PC-3 (cell line): ENCODE results near the gene RAP1GAP2. TPM values are rescaled to one million over a fixed set of nuclear protein-coding genes. Genes with fewer than 3 reads are reported as not detected.

Source experiments
- ATAC-seq: fragments of 200-7000 bp; cut with Tn5 transposase; 2 replicates; pipeline ENCODE4 v1.9.1; 2020; ENCODE audit warnings: mild to moderate bottlenecking, moderate library complexity
- BruUV-seq: library from RNA; stranded (reverse); fragments of 400-500 nt; replicated peaks from 2 replicates; lab custom pipeline; 2021; lab: Mats Ljungman, UMichigan
- CTCF ChIA-PET: fragments of 300-600 bp; sonication (Branson Sonifier 250); formaldehyde crosslinking; loops from one replicate; lab custom pipeline; 2022; ENCODE audit warnings: antibody characterized with exemption; lab: Charles Lee
- POLR2A ChIA-PET: fragments of 300-600 bp; sonication (Branson Sonifier 250); formaldehyde crosslinking; loops from one replicate; lab custom pipeline; 2022; ENCODE audit warnings: antibody characterized with exemption; ENCODE audit not compliant: unreplicated experiment; lab: Charles Lee
- DNase-seq: peaks from one replicate; pipeline ENCODE4 v3.0.0-alpha.2; 2015
- H2AFZ ChIP-seq: fragments of 300-600 bp; sonication (generic); 2 replicates; pipeline ENCODE4 v1.6.0; 2016; ENCODE audit warnings: antibody characterized with exemption, low read length
- H3F3A ChIP-seq: fragments of 300-600 bp; sonication (generic); one replicate; pipeline ENCODE4 v1.6.0; 2017; ENCODE audit warnings: antibody characterized with exemption, low read length, control low read depth, mild to moderate bottlenecking; ENCODE audit not compliant: unreplicated experiment
- H3K27ac ChIP-seq: fragments of 300-600 bp; sonication (generic); 2 replicates; pipeline ENCODE4 v1.5.1; 2016; ENCODE audit warnings: mild to moderate bottlenecking, low read length
- H3K27me3 ChIP-seq: fragments of 300-600 bp; sonication (generic); 2 replicates; pipeline ENCODE4 v1.6.1; 2016; ENCODE audit warnings: low read length, mixed read lengths
- H3K36me3 ChIP-seq: fragments of 300-600 bp; sonication (generic); 2 replicates; pipeline ENCODE4 v1.6.1; 2016; ENCODE audit warnings: low read depth, mixed run types, low read length, mixed read lengths
- H3K4me1 ChIP-seq: fragments of 300-600 bp; sonication (generic); 2 replicates; pipeline ENCODE4 v1.5.1; 2016; ENCODE audit warnings: low read length; ENCODE audit not compliant: insufficient read depth
- H3K4me2 ChIP-seq: fragments of 300-600 bp; sonication (generic); 2 replicates; pipeline ENCODE4 v1.6.0; 2016; ENCODE audit warnings: low read length
- H3K4me3 ChIP-seq: fragments of 300-600 bp; sonication (generic); 2 replicates; pipeline ENCODE4 v1.5.1; 2016; ENCODE audit warnings: mild to moderate bottlenecking, low read length, mixed read lengths
- H3K79me2 ChIP-seq: fragments of 300-600 bp; sonication (generic); 2 replicates; pipeline ENCODE4 v1.6.1; 2017; ENCODE audit warnings: low read length, mixed read lengths
- H3K9ac ChIP-seq: fragments of 300-600 bp; sonication (generic); 2 replicates; pipeline ENCODE4 v1.6.0; 2016; ENCODE audit warnings: mild to moderate bottlenecking, low read length
- H3K9me2 ChIP-seq: fragments of 300-600 bp; sonication (generic); replicated peaks from 2 replicates; pipeline ENCODE4 v1.6.1; 2016; ENCODE audit warnings: mixed run types, low read length, mixed read lengths
- H3K9me3 ChIP-seq: fragments of 300-600 bp; sonication (generic); 2 replicates; pipeline ENCODE4 v1.6.1; 2016; ENCODE audit warnings: low read length, mixed read lengths
- H4K20me1 ChIP-seq: fragments of 300-600 bp; sonication (generic); 2 replicates; pipeline ENCODE4 v1.6.1; 2016; ENCODE audit warnings: low read length, mixed read lengths
- CTCF ChIP-seq: fragments of 300-600 bp; sonication (generic); conservative IDR thresholded peaks from 2 replicates; pipeline ENCODE4 v1.5.1; 2017; ENCODE audit warnings: antibody characterized with exemption, low read depth, mild to moderate bottlenecking, low read length
- EZH2 ChIP-seq: fragments of 300-600 bp; sonication (generic); IDR thresholded peaks from one replicate; pipeline ENCODE4 v1.6.1; 2017; ENCODE audit warnings: antibody characterized with exemption, mild to moderate bottlenecking, low read length; ENCODE audit not compliant: unreplicated experiment
- EZH2phosphoT487 ChIP-seq: fragments of 300-600 bp; sonication (generic); IDR thresholded peaks from 2 replicates; pipeline ENCODE4 v1.6.1; 2018; ENCODE audit warnings: mild to moderate bottlenecking, antibody characterized with exemption, low read length, borderline replicate concordance
- intact Hi-C: fragments of 100-400 bp; cut with micrococcal nuclease; formaldehyde crosslinking; loops from 2 replicates; pipeline ENCODE4 v1.9.0; 2023
- total RNA-seq: library from RNA; depleted of rRNA; stranded (reverse); fragments of >200 nt; gene quantifications from 2 replicates; pipeline ENCODE4 v1.2.3, GENCODE V29; 2014

The RAP1GAP2 gene
- total RNA-seq, 1 experiment from 2014 or later = 14.5 TPM

GRCh38 chr17:3020381-3020780 is 224.1 kb downstream of the RAP1GAP2 start:
- Histone ChIP-seq H3K9me2 (no peaks in the 10 kb centered on the region), H3K27ac (no peak overlapping the region), H2AFZ (no peak overlapping the region), H3K79me2 (no peaks in the 10 kb centered on the region), H3F3A (no peaks in the 10 kb centered on the region), H3K4me2 (no peak overlapping the region), H4K20me1 (no peaks in the 10 kb centered on the region), H3K36me3 (peaks cover 21% of the 10 kb centered on the region), H3K9ac (no peak overlapping the region), H3K4me1 (peaks cover 5% of the 10 kb centered on the region; the same call in 1 of the 2 replicates), H3K9me3 (no peaks in the 10 kb centered on the region), H3K27me3 (no peaks in the 10 kb centered on the region), H3K4me3 (no peak overlapping the region)
- ATAC-seq (no peak), DNase-seq (no peak)
- ChIA-PET POLR2A (no interaction called here), CTCF (interaction anchor here (0.5 kb wide), 1 partner anchor 170 kb away, joined by 4 read pairs; no protein-coding TSS in a partner anchor)
- BruUV-seq = no TSS peak
- TF ChIP-seq EZH2 = no peak
- TF ChIP-seq CTCF = no peak
- no peak for TF ChIP-seq EZH2phosphoT487
- intact Hi-C loops = no loop called here

GRCh38 chr17:3022197-3022596 is 226.0 kb downstream of the RAP1GAP2 start:
- ChIA-PET POLR2A (no interaction called here), CTCF (no interaction called here)
- Histone ChIP-seq H4K20me1 (no peaks in the 10 kb centered on the region), H3K4me3 (no peak overlapping the region), H3K9me2 (no peaks in the 10 kb centered on the region), H3K4me1 (no peaks in the 10 kb centered on the region), H3K79me2 (no peaks in the 10 kb centered on the region), H3K9me3 (no peaks in the 10 kb centered on the region), H3K27ac (no peak overlapping the region), H3K4me2 (no peak overlapping the region), H3K27me3 (no peaks in the 10 kb centered on the region), H2AFZ (no peak overlapping the region), H3K9ac (no peak overlapping the region), H3K36me3 (peaks cover 21% of the 10 kb centered on the region), H3F3A (no peaks in the 10 kb centered on the region)
- TF ChIP-seq EZH2phosphoT487 (no peak), EZH2 (no peak), CTCF (no peak)
- no TSS peak for BruUV-seq
- DNase-seq (no peak), ATAC-seq (no peak)
- intact Hi-C loops = no loop called here

DNA sequence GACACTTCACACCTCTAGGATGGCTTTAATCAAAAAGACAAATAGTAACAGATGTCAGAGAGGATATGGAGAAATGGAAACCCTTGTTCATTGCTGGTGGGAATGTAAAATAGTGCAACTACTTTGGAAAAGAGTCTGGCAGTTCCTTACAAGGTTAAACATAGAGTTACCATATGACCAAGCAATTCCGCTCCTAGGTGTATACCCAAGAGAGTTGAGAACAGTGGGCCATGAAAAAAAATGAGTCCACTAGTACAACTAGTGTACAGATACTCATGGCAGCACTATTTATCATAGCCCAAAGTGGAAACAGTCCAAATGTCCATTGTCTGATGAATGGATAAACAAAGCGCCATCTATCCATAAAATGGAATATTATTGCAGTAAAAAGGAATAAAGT is 228.1 kb downstream of the RAP1GAP2 start:
- intact Hi-C loops = no loop called here
- Histone ChIP-seq H3K9me3 (no peaks in the 10 kb centered on the region), H3K9ac (no peak overlapping the region), H3K36me3 (peaks cover 21% of the 10 kb centered on the region), H3K9me2 (no peaks in the 10 kb centered on the region), H3K4me1 (peaks cover under 1% of the 10 kb centered on the region; the same call in 1 of the 2 replicates), H3K27me3 (no peaks in the 10 kb centered on the region), H4K20me1 (no peaks in the 10 kb centered on the region), H3K27ac (no peak overlapping the region), H2AFZ (no peak overlapping the region), H3K79me2 (no peaks in the 10 kb centered on the region), H3K4me3 (no peak overlapping the region), H3F3A (no peaks in the 10 kb centered on the region), H3K4me2 (no peak overlapping the region)
- no peak for TF ChIP-seq CTCF
- TF ChIP-seq EZH2 = no peak
- TF ChIP-seq EZH2phosphoT487 = no peak
- no peak for DNase-seq
- CTCF ChIA-PET = no interaction called here
- no peak for ATAC-seq
- BruUV-seq = no TSS peak
- POLR2A ChIA-PET = no interaction called here
